Measurements from ENCODE around the gene NUP210.

DNA sequence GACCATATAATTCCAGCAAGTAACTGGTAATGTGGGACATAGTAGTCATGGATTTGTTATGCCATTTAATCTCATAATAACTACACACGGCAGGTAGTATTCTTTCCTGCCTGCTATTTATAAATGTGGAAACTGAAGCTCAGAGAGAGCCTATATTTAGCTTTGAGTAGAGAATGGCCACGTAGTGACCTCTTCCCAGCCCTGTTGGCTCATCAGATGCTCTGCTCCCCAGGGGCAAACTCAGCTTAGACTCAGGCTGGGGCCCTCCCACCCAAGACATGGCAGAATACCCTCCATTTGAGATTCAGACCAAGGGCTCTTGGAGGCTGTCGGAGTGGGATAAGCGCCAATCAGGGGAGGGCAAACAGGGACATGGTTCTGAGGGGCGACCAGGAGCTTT lies 42.7 kb upstream of the NUP210 start:
- TF ChIP-seq, protein P1, sequence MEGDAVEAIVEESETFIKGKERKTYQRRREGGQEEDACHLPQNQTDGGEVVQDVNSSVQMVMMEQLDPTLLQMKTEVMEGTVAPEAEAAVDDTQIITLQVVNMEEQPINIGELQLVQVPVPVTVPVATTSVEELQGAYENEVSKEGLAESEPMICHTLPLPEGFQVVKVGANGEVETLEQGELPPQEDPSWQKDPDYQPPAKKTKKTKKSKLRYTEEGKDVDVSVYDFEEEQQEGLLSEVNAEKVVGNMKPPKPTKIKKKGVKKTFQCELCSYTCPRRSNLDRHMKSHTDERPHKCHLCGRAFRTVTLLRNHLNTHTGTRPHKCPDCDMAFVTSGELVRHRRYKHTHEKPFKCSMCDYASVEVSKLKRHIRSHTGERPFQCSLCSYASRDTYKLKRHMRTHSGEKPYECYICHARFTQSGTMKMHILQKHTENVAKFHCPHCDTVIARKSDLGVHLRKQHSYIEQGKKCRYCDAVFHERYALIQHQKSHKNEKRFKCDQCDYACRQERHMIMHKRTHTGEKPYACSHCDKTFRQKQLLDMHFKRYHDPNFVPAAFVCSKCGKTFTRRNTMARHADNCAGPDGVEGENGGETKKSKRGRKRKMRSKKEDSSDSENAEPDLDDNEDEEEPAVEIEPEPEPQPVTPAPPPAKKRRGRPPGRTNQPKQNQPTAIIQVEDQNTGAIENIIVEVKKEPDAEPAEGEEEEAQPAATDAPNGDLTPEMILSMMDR (conservative IDR thresholded peaks at IDR 0.05; ENCODE audit: low read depth in 2 of 2), result no peak
- TF ChIP-seq STAT1 (IDR thresholded peaks at IDR 0.05; ENCODE audit: unreplicated experiment), result no peak
- TF ChIP-seq EZH2 (IDR thresholded peaks at IDR 0.05; ENCODE audit: low read depth, unreplicated experiment), result no peak
- no peak for TF ChIP-seq ZNF331 (CRISPR knock-in tag; IDR thresholded peaks at IDR 0.05; ENCODE audit: low read depth)
- TF ChIP-seq REST (IDR thresholded peaks at IDR 0.05; ENCODE audit: unreplicated experiment), result no peak
- no peak for TF ChIP-seq POLR2AphosphoS5 (IDR thresholded peaks at IDR 0.05; ENCODE audit: low read depth)
- TF ChIP-seq EZH2phosphoT487 (IDR thresholded peaks at IDR 0.05; ENCODE audit: unreplicated experiment), result no peak
- no peak for TF ChIP-seq CREB1 (CRISPR knock-in tag; IDR thresholded peaks at IDR 0.05; ENCODE audit: low read depth)
- TF ChIP-seq, protein P2, sequence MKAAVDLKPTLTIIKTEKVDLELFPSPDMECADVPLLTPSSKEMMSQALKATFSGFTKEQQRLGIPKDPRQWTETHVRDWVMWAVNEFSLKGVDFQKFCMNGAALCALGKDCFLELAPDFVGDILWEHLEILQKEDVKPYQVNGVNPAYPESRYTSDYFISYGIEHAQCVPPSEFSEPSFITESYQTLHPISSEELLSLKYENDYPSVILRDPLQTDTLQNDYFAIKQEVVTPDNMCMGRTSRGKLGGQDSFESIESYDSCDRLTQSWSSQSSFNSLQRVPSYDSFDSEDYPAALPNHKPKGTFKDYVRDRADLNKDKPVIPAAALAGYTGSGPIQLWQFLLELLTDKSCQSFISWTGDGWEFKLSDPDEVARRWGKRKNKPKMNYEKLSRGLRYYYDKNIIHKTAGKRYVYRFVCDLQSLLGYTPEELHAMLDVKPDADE (IDR thresholded peaks at IDR 0.05), result no peak
- no peak for TF ChIP-seq ZNF114 (CRISPR knock-in tag; IDR thresholded peaks at IDR 0.05)
- no peak for TF ChIP-seq NANOG (IDR thresholded peaks at IDR 0.05; ENCODE audit: borderline replicate concordance)

Measured in GM23338 (cell line).